GM08714 (cell line): ENCODE measurements around the gene C11orf21.

Source experiments
- H3K4me3 ChIP-seq: fragments of 200-500 bp; sonication (Bioruptor generic); 2 replicates; pipeline ENCODE4 v1.5.1; 2014; ENCODE audit warnings: mild to moderate bottlenecking, low read length, inconsistent platforms
- ZNF274 ChIP-seq: IDR thresholded peaks from 2 replicates; pipeline ENCODE4 v1.6.1; 2012; ENCODE audit warnings: mild to moderate bottlenecking, low read depth, low read length

C11orf21 gene

DNA sequence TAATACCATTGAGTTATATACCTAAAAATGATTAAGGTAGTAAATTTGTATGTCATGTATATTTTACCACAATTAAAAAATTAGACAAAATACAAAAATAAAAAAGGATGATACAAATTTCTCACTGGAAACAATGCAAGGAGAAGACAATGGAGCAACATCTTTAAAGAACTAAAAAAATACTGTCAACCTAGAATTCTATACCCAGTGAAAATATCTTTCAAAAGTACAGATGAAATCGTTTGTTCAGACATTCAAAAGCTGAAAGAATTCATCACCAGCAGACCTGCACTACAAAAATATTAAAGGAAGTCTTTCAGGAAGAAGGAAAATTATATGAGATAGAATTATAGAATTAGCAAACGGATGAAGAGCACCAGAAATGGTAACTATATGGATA, 21.5 kb downstream of the C11orf21 start:
- H3K4me3 ChIP-seq = no peak overlapping the region
- TF ChIP-seq ZNF274 = no peak

DNA sequence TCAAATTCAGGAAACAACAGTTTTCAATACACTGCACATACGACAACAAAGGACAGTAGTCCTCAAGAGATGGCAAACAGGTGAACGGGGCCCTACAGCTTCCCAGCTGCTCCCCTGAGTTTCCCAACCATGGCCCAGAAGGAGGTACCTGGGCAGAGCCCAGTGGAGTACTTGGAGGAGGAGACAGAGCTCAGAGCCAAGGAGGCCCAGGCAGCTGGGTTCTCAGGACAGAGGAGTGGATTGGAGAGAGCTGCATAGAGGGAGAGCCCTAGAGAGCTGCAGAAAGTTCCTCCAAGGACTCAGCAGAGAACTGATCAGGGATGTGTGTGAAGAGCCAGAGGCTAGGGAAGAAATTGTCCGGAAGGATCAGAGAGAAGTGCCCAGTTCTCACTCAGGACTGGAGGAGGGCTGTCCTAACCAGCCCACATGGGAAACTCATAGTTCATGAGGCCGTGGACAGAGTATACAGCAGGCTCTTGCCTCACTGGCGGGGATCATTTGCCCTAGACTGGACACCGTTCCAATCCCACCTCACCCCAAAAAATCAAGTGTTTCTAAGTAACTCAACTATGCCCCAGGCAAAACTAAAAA, 23.7 kb downstream of the C11orf21 start:
- no peak for TF ChIP-seq ZNF274
- H3K4me3 ChIP-seq = no peak overlapping the region

DNA sequence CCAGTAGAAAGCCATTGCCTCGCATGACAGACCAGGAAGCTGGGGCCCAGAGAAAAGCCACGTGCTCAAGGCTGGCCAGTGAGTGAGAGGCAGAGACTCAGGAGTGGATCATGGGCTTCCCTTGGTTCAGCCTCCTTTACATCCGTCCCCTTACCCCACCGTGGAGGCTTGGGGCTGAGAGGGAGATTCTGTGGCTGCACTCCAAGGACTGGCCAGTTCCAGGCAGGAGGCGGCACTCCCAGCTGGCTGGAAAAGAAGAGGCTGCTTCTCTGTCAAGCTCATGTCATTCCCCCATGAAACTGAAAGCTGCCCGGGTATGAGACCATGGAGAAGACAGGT, 24.7 kb downstream of the C11orf21 start:
- TF ChIP-seq ZNF274 = no peak
- no peak overlapping the region for H3K4me3 ChIP-seq

DNA sequence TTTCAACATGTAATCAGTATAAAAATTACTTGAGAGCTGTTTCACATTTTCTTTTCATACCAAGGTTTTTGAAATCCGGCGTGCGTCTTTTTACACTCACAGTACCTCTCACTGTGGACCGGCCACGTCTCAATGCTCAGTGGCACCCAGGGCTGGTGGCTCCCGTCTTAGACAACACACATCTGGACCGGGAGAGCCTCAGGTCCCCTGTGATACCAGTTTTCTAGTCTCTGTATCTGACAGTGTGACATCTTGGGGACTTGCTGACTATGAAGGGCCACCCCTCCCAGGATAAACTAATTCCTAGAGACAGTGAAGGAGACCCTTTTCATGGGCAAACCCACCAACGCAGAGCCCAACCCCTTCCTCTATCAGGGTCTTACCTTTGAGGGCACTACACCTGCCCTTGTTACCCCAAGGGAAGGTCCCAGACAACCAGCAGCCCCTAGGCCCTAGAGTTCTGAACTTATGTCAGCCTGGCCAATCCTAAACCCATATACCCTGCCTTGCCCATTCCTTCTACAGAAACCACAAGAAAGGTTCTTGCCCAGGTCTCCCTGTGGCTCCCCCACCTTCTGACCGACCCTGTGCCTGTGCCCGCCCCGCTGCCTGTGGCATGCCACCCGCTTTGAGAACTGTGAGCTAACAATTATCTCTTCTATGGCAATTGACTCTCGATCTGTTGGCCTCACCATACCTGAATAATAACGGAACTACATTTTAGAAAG, 25.3 kb downstream of the C11orf21 start:
- H3K4me3 ChIP-seq = no peak overlapping the region
- no peak for TF ChIP-seq ZNF274

DNA sequence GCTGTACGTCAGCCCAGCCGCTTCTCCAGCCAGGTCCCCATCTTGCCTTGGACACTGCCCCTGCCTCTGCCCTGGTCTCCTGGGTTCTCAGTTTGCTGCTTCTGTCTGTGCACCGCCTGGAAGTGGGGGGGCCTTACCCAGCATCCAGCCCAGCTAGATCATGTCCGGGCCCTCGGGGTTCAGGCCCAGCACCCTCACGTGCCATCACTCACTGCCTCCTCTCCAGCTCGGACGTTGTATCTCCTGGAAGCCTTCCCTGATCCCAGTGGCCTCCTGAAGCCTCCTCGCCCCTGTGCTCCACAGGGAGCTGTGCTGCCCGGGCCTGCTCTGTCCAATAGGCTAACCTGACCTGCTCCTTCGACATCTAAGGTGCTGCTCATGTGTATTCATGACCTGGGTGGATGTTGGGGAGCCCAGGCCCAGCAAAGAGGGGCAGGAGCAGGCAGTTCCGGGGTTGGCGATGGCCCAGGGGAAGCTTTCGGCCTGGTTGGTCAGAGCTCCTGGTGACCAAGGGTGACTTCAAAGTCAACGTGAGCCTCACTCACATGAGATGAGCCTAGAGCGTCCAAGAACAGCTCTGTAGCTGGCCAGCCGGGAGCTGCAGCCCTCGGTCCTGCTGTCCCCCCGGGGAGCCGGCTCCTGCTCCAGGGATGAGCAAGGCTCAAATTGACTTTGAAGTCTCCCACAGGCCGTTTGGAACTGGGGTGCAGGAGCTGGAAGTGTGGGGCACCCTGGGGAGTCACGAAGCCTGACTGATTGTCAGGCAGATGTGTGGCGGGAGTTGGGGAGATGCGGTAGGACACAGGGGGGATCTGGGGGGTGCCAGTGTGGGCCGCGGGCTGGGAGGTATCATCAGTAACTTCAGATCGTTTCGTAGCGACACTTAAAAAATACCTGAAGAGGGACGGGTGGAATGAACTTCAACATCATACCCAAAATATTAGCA, 26.1 kb downstream of the C11orf21 start:
- H3K4me3 ChIP-seq = no peak overlapping the region
- TF ChIP-seq ZNF274 = no peak

DNA sequence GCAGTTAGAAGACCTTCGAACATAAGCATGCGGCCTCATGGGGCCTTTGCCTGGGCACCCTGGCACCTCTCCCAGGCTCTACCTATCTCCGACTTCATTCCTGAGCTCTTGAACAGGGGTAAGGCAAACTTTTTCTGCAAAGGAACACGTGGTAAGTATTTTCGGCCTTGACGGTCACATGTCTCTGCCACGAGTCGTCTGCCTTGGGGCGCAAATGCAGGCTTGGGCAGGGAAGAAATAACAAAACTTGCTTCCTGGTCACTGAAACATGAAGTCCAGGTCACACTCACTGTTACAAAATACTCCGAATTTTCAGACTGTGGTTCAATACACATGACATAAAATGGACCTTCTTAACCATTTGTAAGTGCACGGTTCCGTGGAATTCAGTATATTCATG, 27.9 kb downstream of the C11orf21 start:
- no peak for TF ChIP-seq ZNF274
- H3K4me3 ChIP-seq = no peak overlapping the region

DNA sequence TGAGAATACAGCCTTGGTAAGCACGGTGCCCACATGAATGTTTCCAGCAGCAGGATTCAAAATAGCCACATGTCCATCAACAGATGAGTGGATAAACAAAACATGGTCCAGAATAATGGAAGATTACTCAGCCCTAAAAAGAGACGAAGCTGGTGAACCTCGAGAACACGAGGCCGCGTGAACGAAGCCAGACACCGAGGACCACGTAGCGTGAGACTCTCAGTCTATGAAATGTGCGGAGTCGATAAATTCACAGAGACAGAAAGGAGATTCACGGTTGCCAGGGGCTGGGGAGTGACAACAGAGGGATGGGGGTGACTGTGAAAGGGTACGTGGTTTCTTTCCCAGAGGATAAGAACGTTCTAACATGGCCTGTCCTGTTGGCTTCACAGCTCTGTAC, 28.4 kb downstream of the C11orf21 start:
- no peak overlapping the region for H3K4me3 ChIP-seq
- TF ChIP-seq ZNF274 = no peak

DNA sequence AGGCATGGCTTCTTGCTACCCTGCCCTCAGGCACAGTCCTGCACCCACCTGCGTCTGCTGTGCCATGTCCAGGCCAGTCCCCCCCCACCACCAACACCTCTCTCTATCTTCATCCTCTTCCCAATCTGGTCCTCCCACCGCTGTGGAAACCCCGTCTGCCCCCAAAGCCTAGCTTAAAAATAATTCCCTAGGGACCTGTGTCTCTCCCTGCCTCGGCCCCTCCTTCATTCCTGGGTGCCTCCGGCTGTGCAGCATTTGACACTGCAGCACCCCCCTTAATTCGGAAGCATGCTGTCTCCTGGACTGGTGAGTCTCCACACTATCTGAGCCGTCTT, 28.8 kb downstream of the C11orf21 start:
- TF ChIP-seq ZNF274 = no peak
- H3K4me3 ChIP-seq = no peak overlapping the region

DNA sequence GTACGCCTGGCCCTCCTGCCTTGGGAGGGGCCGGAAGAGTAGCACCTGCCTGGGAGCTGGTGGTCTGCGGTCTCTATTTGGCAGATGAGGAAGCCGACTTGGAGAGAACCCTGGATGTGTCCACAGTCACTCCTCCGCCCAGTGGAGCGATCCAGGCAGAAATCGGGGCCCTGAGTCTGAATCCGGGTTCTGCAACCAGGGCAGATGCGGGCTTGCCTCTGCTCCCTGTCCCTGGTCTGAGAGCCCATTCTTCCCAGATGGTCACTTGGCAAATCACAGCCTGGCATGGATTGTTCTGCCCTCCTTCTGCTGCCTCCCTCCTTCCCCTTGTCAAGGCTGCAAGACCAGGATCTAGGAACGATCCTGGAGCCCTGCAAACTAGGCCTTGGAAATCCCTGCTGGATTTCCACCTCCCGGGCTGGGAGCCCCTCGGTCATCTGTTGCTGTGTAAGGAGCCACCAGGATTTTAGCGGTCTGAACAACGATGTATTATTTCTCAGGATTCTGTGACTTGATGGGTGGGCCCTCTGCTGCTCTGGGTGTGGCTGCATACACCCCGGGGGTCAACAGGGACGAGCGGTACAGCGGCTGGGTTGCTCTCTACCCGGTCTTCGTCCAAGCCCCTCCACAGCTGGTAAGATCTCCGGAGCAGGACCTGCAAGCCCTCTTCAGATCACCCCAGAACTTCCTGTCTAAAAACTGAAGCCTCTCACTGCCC, 29.3 kb downstream of the C11orf21 start:
- no peak overlapping the region for H3K4me3 ChIP-seq
- TF ChIP-seq ZNF274 = no peak

DNA sequence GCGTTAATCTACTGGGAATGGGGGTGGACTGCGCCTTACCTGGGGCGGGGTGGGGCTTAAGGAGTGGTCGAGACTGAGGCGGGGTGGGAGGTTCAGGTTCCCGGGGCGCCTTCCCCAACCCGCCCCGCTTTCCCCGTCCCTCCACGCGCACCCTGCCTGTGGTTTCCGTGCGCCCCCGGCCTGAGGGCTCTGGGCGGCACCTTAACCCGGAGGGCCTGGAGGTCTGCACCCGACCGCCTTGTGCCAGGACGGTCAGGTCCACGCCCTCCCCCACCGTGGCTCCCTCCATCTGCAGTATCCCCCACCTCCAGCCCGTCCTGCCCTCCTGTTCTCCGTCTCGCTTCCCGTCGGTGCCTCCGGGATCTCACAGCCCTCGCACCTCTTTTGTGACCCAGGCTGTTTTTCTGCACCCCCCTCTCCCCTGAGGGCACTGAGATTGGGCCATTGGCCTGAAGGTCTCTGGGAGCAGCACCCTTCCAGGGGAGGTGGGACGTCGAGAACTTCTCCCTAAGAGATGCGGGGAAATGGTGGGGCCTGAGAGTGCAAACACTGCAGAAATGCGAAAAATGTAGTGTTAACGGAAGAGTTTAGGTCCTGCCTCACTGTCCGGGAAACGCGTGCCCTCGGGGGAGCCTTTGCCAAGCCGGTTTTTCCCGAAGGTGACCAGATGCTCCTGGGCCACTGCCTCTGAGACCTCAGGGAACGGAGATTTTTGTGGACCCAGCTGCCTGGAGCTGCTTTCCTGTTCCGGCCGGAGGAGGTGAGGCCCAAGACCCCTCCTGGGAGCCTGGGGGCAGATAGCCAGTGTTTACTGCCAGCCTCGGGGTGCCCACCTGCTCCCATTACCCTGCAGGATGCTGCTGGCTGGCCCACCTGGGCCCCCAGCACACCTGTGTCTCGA, 30.1 kb downstream of the C11orf21 start:
- no peak overlapping the region for H3K4me3 ChIP-seq
- no peak for TF ChIP-seq ZNF274

DNA sequence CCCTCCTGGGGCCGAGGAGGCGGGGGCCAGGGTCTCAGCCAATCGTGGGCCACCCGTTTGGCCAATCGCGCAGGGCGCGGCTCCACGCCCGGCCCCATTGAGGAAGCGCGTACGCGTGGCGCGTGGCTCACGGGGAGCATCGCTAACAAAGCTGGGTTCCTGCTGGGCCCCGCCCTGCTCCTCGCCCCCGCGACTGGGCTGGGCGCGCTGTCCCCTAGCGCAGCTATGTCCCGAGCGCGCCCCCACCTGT, 30.7 kb downstream of the C11orf21 start:
- TF ChIP-seq ZNF274 = no peak
- no peak overlapping the region for H3K4me3 ChIP-seq

DNA sequence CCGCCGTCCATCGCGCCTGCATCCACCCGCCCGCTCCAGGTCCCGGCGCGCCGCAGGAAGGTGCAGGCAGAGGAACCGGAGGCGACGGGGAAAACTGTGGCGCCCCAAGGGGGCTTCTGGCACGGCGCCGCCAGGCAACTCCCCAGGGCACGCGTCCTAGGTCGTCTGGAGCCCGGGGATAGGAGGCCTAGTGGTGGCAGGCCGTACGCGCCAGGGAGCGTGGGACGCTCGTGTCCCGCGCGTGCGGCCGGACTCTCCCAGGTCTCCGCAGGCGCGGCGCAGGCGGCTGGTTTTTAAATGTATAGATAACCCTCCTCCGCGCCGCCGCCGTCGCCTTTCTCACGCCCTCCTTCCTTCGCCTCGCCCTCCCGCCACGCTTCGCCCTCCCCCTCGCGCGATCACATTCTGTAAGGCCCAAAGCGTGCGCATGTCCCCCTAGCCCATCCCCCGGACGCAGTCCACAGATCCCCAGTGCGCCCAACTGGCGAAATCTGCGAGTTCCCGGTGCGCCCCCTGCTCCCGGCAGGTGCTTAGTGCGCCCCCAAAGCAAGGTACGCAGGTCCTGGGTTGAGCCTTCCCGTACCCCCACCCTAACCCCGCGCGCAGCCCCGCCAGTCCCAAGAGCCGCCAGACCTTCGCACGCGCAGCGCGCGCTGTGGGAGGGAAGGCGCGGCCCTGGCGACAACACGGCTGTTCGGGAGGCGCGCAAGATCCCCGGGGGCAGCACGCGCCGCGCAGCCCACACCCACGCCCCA, 31.2 kb downstream of the C11orf21 start, which contains the start of gene ASCL2:
Gene ASCL2, minus strand, starts transcription at position 267 of the 755 bp plus-strand sequence. Its CDS starts 256 bp downstream, at position 11.
- no peak within 1 kb of the TSS; the same call in 1 of the 2 replicates for H3K4me3 ChIP-seq
- no peak for TF ChIP-seq ZNF274
